NCI-H1105 treated with DMSO at 0.1 percent for 48 hours (cell line): ENCODE data around the gene COMMD1.
"Not testable (repeated sequence)": the region's sequence is repeated elsewhere in the genome, so short reads cannot be mapped to it uniquely, and the experiment has no call there.

Experiments
- DNase-seq: peaks from one replicate; lab custom pipeline; 2025; lab: John Stamatoyannopoulos, UW

COMMD1 gene

DNA sequence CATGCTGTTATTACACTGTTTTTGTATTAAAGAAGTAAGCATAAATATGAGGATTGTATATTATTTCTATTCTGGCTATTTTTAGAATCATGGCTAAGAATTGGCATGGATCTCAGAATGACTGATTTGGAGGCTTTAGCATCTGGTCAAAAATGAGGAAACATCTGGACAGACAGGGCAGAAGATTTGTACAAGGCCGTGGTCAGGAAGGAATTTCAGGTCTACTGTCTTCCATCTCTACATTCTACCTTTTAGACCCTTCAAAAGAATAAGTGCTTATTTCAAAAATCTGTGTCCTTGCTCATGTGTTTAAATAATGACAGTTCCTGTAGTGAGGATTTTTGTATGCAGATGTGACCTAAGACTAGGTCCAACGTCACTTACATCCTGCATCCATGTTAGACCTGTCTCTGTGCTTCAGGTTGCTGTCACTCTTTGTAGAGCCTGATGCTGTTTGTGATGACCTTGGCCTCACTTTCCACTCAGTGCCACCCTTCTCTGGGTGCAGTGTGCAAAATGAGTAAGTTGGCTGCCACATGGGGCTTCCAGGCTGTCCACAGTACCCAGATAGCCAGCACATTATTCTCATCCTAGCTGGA, 235.8 kb downstream of the COMMD1 start:
- DNase-seq = no peak

DNA sequence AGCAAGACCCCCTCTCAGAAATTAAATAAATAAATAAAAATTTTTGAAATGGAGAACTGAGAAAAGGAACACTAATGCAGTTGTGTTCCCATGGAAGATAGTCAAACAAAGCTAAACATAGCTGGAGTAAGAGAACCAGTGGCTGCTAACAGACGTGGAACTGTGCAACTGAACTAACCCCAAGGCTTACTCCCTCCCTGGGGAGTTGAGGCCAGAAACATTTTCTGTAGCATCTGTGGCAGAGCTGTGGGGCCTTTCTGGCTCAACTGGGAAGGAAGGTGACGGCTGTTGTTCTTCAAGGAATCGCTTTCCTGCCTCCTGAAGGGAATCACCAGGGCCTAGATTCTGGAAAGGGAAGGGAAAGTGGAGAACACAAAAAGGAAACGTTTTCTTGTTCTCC, 236.6 kb downstream of the COMMD1 start:
- DNase-seq = no peak

GRCh38 chr2:62143696-62144095, 238.2 kb downstream of the COMMD1 start:
- DNase-seq = no peak

DNA sequence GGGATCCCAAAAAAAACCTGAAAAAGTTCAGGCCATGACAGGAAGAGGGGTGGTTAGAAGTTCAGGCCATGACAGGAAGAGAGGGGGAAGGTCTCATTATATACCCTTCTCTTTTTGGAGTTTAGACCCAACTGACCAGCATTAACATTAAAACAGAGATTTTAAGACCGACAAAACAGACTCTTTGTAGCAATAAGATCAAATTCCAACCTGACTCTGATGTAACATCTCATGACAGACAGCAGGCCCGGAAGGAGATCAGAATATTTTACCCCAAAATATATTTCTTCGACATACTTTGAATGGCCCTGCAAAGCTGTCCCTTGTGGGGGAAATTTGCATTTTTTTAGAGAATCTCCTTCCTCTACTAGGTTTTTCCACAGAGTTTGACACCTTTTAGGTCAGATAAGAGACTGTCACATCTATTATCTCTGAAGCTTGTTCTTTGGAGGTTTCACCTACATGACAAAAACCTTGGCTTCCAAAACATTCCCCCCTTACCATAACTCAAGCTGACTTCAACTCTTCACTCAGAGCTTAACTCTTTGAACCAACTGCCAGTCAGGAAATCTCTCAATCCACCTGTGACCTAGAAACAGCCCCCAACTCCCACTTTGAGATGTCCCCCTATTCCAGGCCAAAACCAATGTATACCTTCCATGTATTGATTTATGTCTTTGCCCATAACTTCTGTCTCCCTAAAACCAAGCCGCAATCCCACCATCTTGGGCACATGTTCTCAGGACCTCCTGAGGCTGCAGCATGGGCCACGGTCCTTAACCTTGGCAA, 239.4 kb downstream of the COMMD1 start:
- no peak for DNase-seq

DNA sequence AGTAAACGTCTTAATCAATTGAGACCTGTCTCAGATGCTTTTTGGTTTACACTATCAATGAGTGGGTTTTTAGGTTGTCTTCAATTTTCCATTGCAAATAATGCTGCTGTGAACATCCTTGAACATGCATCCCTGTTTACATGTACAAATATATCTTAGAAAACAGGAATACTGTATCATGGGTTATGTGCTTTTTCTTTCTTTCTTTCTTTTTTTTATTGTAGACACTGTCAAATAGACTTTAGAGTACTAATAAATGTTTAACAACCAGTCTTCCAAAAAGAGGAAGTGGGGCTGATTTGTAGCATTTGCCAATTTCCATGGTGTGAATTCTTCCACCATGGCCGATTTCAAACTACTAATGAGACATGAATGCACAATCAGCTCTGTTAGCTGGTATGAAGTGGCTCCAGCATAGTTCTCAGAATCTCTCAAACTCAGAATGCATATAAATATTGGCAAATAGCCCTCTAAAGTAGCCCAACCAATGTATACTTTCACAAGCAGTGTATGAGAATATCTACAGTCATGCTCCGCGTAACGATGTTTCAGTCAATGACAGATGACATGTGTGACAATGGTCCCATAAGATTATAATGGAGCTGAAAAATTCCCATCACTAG, 240.1 kb downstream of the COMMD1 start:
- DNase-seq = no peak

- DNase-seq = not testable (repeated sequence)
Measured at GRCh38 chr2:62146790-62147189, 241.3 kb downstream of the COMMD1 start.

GRCh38 chr2:62147610-62148301, 242.3 kb downstream of the COMMD1 start:
- no peak for DNase-seq

GRCh38 chr2:62149708-62150107, 244.2 kb downstream of the COMMD1 start:
- no peak for DNase-seq

GRCh38 chr2:62150597-62151305, 245.3 kb downstream of the COMMD1 start:
- DNase-seq = no peak

DNA sequence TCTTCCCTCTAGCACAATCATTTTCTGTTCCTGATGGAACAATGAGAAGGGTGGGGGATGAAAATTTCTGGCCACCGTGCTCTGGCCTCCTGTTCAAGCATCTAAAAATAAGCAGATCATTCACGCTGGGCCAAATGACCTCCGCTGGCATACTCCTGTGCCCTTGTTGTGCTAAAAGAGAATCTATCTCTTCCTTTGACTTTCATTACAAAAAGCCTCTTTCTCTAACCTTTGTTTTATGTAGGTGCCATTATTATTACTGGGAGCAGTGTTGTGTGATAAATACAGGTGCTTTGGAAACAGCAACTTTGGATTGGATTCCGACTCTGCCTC, 245.8 kb downstream of the COMMD1 start:
- DNase-seq = no peak

DNA sequence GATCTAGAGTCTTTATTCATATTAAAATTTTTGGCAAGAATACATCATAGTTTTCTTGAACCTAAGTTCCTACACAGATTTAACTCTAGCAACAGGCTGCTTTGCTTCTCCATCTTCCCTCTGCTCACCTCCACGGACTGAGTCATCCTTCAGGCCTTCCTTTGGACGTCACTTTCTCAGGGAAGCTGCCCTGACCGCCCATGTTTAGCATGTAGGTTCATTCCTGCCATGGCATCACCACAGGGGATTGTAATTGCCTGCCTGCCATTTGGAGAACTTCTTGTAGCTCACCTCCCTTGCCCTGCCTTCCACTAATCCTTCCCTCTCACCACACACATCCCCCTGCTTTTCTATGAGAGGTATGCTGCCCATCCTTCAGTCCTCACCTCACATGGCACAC, 246.5 kb downstream of the COMMD1 start:
- DNase-seq = no peak

DNA sequence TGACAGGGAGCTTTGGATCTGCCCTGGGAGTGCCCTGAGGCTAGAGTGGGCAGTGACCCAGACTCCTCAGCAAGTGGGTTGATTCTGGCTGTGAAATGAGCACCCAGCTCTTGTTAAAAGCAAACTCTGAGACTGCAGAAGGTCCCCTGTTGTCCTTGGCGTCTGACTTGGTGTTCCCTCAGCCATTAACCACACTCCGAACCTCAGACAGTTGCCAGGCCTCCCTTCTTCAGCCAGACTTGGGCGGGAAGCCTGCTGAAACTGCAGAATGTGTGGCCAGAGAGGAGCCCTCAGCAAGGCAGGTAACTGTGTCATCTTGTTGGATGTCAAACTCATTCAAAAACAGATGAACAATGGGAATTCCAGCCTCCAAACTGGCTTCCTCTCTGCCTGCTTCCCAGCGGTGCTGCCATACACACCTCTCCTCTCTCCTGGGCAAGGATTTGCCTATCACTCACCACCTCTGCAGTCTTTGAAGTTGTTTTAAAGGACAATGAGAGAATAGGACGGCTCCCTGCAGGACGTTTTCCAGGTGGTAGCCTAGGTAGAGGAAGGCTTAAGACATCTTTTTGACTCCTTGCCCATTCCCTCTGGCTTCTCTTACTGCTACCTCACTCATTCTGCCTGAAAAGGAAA, 251.5 kb downstream of the COMMD1 start:
- DNase-seq = no peak

GRCh38 chr2:62158444-62159121, 253.1 kb downstream of the COMMD1 start:
- no peak for DNase-seq

DNA sequence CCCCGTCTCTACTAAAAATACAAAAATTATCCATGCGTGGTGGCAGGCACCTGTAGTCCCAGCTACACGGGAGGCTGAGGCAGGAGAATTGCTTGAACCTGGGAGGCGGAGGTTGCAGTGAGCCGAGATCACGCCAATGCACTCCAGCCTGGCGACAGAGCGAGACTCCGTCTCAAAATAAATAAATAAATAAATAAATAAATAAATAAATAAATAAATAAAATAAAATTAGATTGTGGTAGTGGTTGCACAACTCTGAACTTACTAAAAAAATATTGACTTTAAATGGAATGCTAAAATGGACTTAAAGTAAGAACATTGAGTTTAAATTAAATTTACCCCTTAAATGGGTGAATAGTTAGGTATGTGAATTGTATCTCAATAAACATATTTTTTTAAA, 255.2 kb downstream of the COMMD1 start:
- not testable (repeated sequence) for DNase-seq

- no peak for DNase-seq
Measured at GRCh38 chr2:62163106-62163831, 257.8 kb downstream of the COMMD1 start.

GRCh38 chr2:62163834-62164233, 258.4 kb downstream of the COMMD1 start:
- DNase-seq = no peak

GRCh38 chr2:62175728-62176127, 270.3 kb downstream of the COMMD1 start:
- no peak for DNase-seq

- no peak for DNase-seq
Measured at GRCh38 chr2:62176801-62177200, 271.3 kb downstream of the COMMD1 start.

DNA sequence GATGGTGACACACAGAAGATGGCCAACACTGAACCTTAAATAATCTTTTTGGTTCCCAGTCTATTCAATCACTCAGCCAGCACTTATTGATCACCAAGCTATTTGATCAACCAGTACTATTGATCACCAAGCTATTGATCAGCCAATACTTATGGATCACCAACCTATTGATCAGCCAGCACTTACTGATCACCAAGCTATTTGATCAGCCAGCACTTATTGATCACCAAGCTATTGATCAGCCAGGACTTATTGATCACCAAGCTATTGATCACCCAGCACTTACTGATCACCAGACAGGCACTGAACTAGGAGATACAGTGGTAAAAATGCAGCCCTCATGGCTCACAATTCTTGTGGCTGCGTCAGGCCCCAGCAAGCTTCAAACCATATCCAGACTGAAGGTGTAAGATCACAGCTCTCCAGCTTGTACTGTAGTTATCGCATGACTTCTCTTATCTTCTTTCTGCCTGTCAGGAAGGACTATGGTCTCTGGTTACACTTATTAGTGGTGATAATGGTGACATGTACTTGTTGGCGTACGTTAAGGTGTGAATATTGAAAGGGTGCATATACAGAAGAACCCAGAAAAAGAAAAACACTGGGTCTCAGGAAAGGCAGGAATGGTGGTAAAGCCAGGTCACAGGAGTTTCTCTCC, 272.0 kb downstream of the COMMD1 start:
- DNase-seq = no peak

DNA sequence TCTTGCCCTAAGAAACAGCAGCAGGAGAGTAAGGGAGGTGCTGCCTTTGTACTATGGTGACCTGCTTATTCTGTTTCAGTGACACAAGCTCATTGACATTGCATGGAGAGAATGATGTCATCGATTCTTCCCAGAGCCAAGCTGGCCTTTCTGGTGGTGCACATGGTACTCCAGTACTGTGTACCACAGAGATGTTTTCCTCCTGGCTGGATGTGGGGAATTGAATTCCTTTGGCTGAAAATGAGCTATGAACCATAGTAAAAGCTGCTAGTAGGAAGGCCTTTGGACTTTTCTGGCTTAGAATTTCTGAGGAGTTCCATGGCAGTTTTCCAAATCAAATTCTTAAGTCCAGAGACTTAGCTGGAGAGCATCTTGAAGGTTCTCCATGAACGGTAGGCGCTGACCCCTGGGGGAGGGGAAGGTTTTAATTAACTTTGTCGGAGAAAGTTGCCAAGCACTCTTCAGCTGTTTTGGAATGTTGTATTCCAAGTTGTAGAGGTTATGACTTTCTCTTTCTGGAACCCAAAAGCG, 273.3 kb downstream of the COMMD1 start:
- DNase-seq = no peak
